ENCODE results near the gene SYNPO.
A peak's percentile ranks its signal among the peaks of the same experiment; 100 is the strongest.

SYNPO gene

GRCh38 chr5:150640311-150641005 is at the start of gene SYNPO:
Gene SYNPO, plus strand, starts transcription at chr5:150640660. Its CDS starts 7,616 bp downstream, at chr5:150648276.
- no peak for DNase-seq (ENCODE audit: low read depth)

- DNase-seq (ENCODE audit: low read depth): no peak
Observed at GRCh38 chr5:150590979-150591695, 49.3 kb upstream of the SYNPO start.

- DNase-seq (ENCODE audit: low read depth): no peak
Observed at GRCh38 chr5:150593593-150593992, 46.9 kb upstream of the SYNPO start.

- DNase-seq (ENCODE audit: low read depth): no peak
Observed at GRCh38 chr5:150593996-150594395, 46.5 kb upstream of the SYNPO start.

GRCh38 chr5:150595466-150596031 is 44.9 kb upstream of the SYNPO start:
- peak; percentile 58 for DNase-seq (ENCODE audit: low read depth)

- no peak for DNase-seq (ENCODE audit: low read depth)
Observed at GRCh38 chr5:150596313-150596712, 44.1 kb upstream of the SYNPO start.

- no peak for DNase-seq (ENCODE audit: low read depth)
Observed at GRCh38 chr5:150596826-150597225, 43.6 kb upstream of the SYNPO start.

- DNase-seq (ENCODE audit: low read depth): no peak
Observed at GRCh38 chr5:150598006-150598405, 42.5 kb upstream of the SYNPO start.

GRCh38 chr5:150598821-150599273 is 41.6 kb upstream of the SYNPO start:
- no peak for DNase-seq (ENCODE audit: low read depth)

GRCh38 chr5:150599281-150599680 is 41.2 kb upstream of the SYNPO start:
- DNase-seq (ENCODE audit: low read depth): no peak

GRCh38 chr5:150599917-150600511 is 40.4 kb upstream of the SYNPO start:
- no peak for DNase-seq (ENCODE audit: low read depth)

- DNase-seq (ENCODE audit: low read depth): no peak
Observed at GRCh38 chr5:150600616-150601490, 39.6 kb upstream of the SYNPO start.

GRCh38 chr5:150601491-150602345 is 38.7 kb upstream of the SYNPO start:
- DNase-seq (ENCODE audit: low read depth): no peak

- no peak for DNase-seq (ENCODE audit: low read depth)
Observed at GRCh38 chr5:150603052-150603451, 37.4 kb upstream of the SYNPO start.

- no peak for DNase-seq (ENCODE audit: low read depth)
Observed at GRCh38 chr5:150603491-150603890, 37.0 kb upstream of the SYNPO start.

- DNase-seq (ENCODE audit: low read depth): no peak
Observed at GRCh38 chr5:150604010-150604409, 36.5 kb upstream of the SYNPO start.

- DNase-seq (ENCODE audit: low read depth): no peak
Observed at GRCh38 chr5:150604894-150605440, 35.5 kb upstream of the SYNPO start.

- DNase-seq (ENCODE audit: low read depth): no peak
Observed at GRCh38 chr5:150605546-150605945, 34.9 kb upstream of the SYNPO start.

- no peak for DNase-seq (ENCODE audit: low read depth)
Observed at GRCh38 chr5:150606476-150606875, 34.0 kb upstream of the SYNPO start.

GRCh38 chr5:150607105-150607504 is 33.4 kb upstream of the SYNPO start:
- no peak for DNase-seq (ENCODE audit: low read depth)

GRCh38 chr5:150607991-150608390 is 32.5 kb upstream of the SYNPO start:
- no peak for DNase-seq (ENCODE audit: low read depth)

All from CMK (cell line).